Measurements from ENCODE around the gene TSPEAR. TPM values are rescaled to one million over a fixed set of nuclear protein-coding genes. Genes with fewer than 3 reads are reported as not detected.
"Not testable (repeated sequence)": the region's sequence is repeated elsewhere in the genome, so short reads cannot be mapped to it uniquely, and the experiment has no call there.

Gene TSPEAR
- total RNA-seq, 1 donor = not detected

- H3K4me3 ChIP-seq (ENCODE audit: low read depth, low read length) = no peak overlapping the region
- TF ChIP-seq CTCF (IDR thresholded peaks at IDR 0.05; ENCODE audit: insufficient read depth, low read length) = no peak
- DNase-seq (ENCODE audit: low read depth) = no peak
These were observed 159.2 kb downstream of the TSPEAR start for GRCh38 chr21:44552136-44552535.

- DNase-seq (ENCODE audit: low read depth) = no peak
- TF ChIP-seq CTCF (IDR thresholded peaks at IDR 0.05; ENCODE audit: insufficient read depth, low read length) = no peak
- no peak within 1 kb of the TSS for H3K4me3 ChIP-seq (ENCODE audit: low read depth, low read length)
These were observed 159.9 kb downstream of the TSPEAR start, which contains the start of gene KRTAP10-2 for GRCh38 chr21:44551340-44551961. Gene KRTAP10-2, minus strand, starts transcription at chr21:44551505. Its CDS starts 47 bp downstream, at chr21:44551458.

DNA sequence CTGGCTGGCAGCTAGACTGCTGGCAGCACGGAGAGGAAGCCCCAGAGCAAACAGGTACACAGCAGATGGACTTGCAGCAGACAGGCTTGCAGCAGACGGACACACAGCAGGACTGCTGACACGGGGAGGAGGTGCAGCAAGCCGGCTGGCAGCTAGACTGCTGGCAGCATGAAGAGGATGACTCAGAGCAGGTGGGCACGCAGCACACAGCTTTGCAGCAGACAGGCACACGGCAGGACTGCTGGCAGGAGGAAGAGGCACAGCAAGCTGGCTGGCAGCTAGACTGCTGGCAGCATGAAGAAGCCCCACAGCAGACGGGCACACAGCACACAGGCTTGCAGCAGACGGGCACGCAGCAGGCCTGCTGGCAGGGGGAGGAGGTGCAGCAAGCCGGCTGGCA, 160.6 kb downstream of the TSPEAR start:
- DNase-seq (ENCODE audit: low read depth) = no peak
- no peak for TF ChIP-seq CTCF (IDR thresholded peaks at IDR 0.05; ENCODE audit: insufficient read depth, low read length)
- no peak overlapping the region for H3K4me3 ChIP-seq (ENCODE audit: low read depth, low read length)

GRCh38 chr21:44550285-44550684, 161.1 kb downstream of the TSPEAR start:
- H3K4me3 ChIP-seq (ENCODE audit: low read depth, low read length) = not testable (repeated sequence)

DNA sequence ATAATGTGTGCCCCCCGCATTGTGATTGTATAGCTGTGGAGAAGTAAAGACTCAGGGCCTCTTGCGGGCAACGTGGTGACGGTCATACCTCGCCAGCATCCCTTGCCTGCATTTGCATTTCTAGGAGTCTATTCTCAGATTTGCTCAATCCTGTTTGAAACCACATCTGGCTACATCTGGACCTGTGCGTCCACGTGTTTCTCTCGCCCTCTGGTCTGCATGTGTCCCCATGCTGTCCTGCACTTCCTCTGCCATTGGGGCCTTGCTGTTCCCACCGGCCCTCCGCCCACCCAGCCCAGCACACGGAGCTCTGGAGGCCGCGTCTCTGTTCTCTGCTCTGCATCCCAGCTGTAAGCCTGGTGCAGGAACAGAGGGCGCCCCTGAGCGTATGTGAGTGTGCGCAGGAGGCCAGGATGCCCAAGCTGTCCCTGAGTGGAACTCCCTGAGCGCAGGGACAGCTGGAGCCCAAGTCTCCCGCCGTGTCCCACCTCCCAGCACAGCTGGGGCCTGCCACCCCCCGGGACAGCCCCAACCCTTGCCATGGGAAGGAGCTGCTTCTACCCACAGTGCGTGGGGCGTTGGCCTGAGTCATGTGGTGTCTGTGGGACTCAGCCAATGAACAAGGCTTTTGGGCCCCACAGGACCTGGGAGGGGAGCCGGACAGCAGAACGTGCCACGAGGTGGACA, 161.7 kb downstream of the TSPEAR start:
- no peak for TF ChIP-seq CTCF (IDR thresholded peaks at IDR 0.05; ENCODE audit: insufficient read depth, low read length)
- DNase-seq (ENCODE audit: low read depth) = no peak
- H3K4me3 ChIP-seq (ENCODE audit: low read depth, low read length) = no peak overlapping the region

More at GRCh38 chr21:44550285-44550684, 161.1 kb downstream of the TSPEAR start:
- not testable (repeated sequence) for DNase-seq (ENCODE audit: low read depth)

DNA sequence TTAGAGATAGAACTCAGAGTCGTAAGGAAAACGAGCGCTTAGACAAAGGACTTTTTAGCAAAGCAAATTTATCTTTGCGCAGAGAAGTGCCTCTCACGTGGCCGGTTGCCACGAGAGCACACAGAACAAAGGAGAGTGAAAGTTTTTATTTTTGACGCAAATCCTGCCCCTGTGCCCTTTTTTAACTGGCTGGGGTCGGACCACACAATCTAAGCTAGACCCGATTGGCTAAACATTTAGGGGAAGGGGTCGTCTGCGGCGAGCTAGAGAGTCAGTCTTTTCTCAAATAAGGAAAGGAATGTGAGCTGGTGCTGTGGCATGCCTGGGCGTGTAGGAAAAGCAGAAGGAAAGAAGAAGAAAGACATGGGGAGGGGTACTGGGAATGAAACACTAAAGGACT, 162.4 kb downstream of the TSPEAR start:
- DNase-seq (ENCODE audit: low read depth) = peak; percentile 6
- no peak for TF ChIP-seq CTCF (IDR thresholded peaks at IDR 0.05; ENCODE audit: insufficient read depth, low read length)
- H3K4me3 ChIP-seq (ENCODE audit: low read depth, low read length) = no peak overlapping the region

DNA sequence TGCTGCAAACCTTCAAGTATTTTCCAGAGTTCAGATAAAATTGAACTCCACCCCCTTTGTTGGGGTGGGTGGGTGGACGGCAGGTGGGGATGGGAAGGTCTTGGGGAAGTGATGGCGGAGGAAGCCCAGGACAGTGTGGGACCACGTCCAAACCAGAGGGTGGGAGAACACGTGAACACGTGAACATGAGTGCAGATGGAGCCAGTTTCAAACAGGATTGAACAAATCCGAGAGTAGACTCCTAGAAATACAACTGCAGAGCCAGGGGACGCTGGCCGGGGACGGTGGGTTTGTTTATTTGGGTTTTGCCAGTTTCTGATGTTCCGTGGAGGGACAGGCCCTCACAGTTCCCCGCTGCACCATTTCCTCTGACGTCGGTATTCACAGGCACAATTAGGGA, 163.0 kb downstream of the TSPEAR start:
- H3K4me3 ChIP-seq (ENCODE audit: low read depth, low read length) = no peak overlapping the region
- DNase-seq (ENCODE audit: low read depth) = no peak
- TF ChIP-seq CTCF (IDR thresholded peaks at IDR 0.05; ENCODE audit: insufficient read depth, low read length) = no peak
